Astrocyte (in vitro differentiated cells and primary cell): ENCODE results near the gene ARHGEF10L. TPM values are rescaled to one million over a fixed set of nuclear protein-coding genes. Genes with fewer than 3 reads are reported as not detected.

Source experiments
- DNase-seq: peaks from one replicate; pipeline ENCODE4 v3.0.0-alpha.2; 2010; ENCODE audit warnings: low read depth
- FAIRE-seq: peaks from 2 replicates; lab custom pipeline; 2011; peaks lifted over from hg19 to GRCh38; lab: Jason Lieb, UNC
- H2AFZ ChIP-seq: 2 replicates; pipeline ENCODE4 v1.6.0; 2012; ENCODE audit warnings: low read depth, low read length, inconsistent platforms
- H3K27ac ChIP-seq: 2 replicates; pipeline ENCODE4 v1.5.1; 2011; ENCODE audit warnings: low read depth, low read length, inconsistent platforms
- H3K27me3 ChIP-seq: 2 replicates; pipeline ENCODE4 v1.6.0; 2011; ENCODE audit warnings: low read length, inconsistent platforms; ENCODE audit not compliant: insufficient read depth
- H3K36me3 ChIP-seq: 2 replicates; pipeline ENCODE4 v1.5.1; 2011; ENCODE audit warnings: low read length, inconsistent platforms; ENCODE audit not compliant: insufficient read depth
- H3K4me1 ChIP-seq: 2 replicates; pipeline ENCODE4 v1.5.1; 2011; ENCODE audit warnings: low read length, inconsistent platforms; ENCODE audit not compliant: insufficient read depth
- H3K4me2 ChIP-seq: 2 replicates; pipeline ENCODE4 v1.6.0; 2012; ENCODE audit warnings: low read length, inconsistent platforms
- H3K4me3 ChIP-seq: 2 replicates; pipeline ENCODE4 v1.5.1; 2011; ENCODE audit warnings: low read depth, mild to moderate bottlenecking, low read length, inconsistent platforms; ENCODE audit not compliant: insufficient read depth
- H3K79me2 ChIP-seq: 2 replicates; pipeline ENCODE4 v1.6.0; 2012; ENCODE audit warnings: mild to moderate bottlenecking, low read length, inconsistent platforms; ENCODE audit not compliant: insufficient read depth
- H3K9ac ChIP-seq: 2 replicates; pipeline ENCODE4 v1.6.0; 2012; ENCODE audit warnings: mild to moderate bottlenecking, low read length, inconsistent platforms
- H3K9me3 ChIP-seq: 2 replicates; pipeline ENCODE4 v1.5.1; 2012; ENCODE audit warnings: low read depth, mild to moderate bottlenecking, low read length, inconsistent platforms; ENCODE audit not compliant: insufficient read depth
- H4K20me1 ChIP-seq: 2 replicates; pipeline ENCODE4 v1.6.0; 2012; ENCODE audit warnings: low read length, inconsistent platforms; ENCODE audit not compliant: insufficient read depth
- H3K27ac Mint-ChIP-seq: one replicate; pipeline ENCODE4 v1.8.0; 2021; ENCODE audit warnings: mild to moderate bottlenecking, mixed read lengths; ENCODE audit not compliant: unreplicated experiment
- H3K27me3 Mint-ChIP-seq: one replicate; pipeline ENCODE4 v1.8.0; 2021; ENCODE audit warnings: low read depth, mixed read lengths; ENCODE audit not compliant: unreplicated experiment
- H3K36me3 Mint-ChIP-seq: one replicate; pipeline ENCODE4 v1.8.0; 2021; ENCODE audit warnings: low read depth, mixed read lengths; ENCODE audit not compliant: unreplicated experiment
- H3K4me1 Mint-ChIP-seq: one replicate; pipeline ENCODE4 v1.8.0; 2021; ENCODE audit warnings: low read depth, mixed read lengths; ENCODE audit not compliant: unreplicated experiment
- H3K4me3 Mint-ChIP-seq: one replicate; pipeline ENCODE4 v1.8.0; 2021; ENCODE audit warnings: mild to moderate bottlenecking, moderate library complexity, mixed read lengths; ENCODE audit not compliant: unreplicated experiment
- H3K9me3 Mint-ChIP-seq: one replicate; pipeline ENCODE4 v1.8.0; 2021; ENCODE audit warnings: mild to moderate bottlenecking, mixed read lengths; ENCODE audit not compliant: unreplicated experiment
- CTCF ChIP-seq: IDR thresholded peaks from 2 replicates; pipeline ENCODE4 v1.5.1; 2011; ENCODE audit warnings: low read depth, mild to moderate bottlenecking, inconsistent platforms, low read length, moderate library complexity; ENCODE audit not compliant: insufficient read depth
- EZH2 ChIP-seq: IDR thresholded peaks from 2 replicates; pipeline ENCODE4 v1.6.1; 2012; ENCODE audit warnings: mild to moderate bottlenecking, low read length, inconsistent platforms; ENCODE audit not compliant: insufficient read depth
- total RNA-seq: library from RNA; stranded (reverse); gene quantifications from 2 replicates; pipeline ENCODE4 v1.2.1, GENCODE V29; 2021

The ARHGEF10L gene
- total RNA-seq, 1 donor from 2014 or later, result 14.2 TPM

- no peak overlapping the region for H3K27ac ChIP-seq
- no peak overlapping the region for H3K4me3 ChIP-seq
- Mint-ChIP-seq H3K27me3 (peaks cover 32% of the 10 kb centered on the region), H3K9me3 (peaks cover 2% of the 10 kb centered on the region), H3K27ac (peak overlapping the region; percentile 77), H3K36me3 (no peaks in the 10 kb centered on the region), H3K4me1 (peaks cover 1% of the 10 kb centered on the region), H3K4me3 (no peak overlapping the region)
- H3K79me2 ChIP-seq, result no peaks in the 10 kb centered on the region
- H4K20me1 ChIP-seq, result no peaks in the 10 kb centered on the region
- H3K4me2 ChIP-seq, result no peak overlapping the region
- no peak for FAIRE-seq
- H3K9ac ChIP-seq, result no peak overlapping the region
- no peaks in the 10 kb centered on the region for H3K4me1 ChIP-seq
- TF ChIP-seq CTCF, result no peak
- no peak for TF ChIP-seq EZH2
- H3K27me3 ChIP-seq, result peaks cover 5% of the 10 kb centered on the region
- peak; percentile 56 for DNase-seq
- H3K9me3 ChIP-seq, result no peaks in the 10 kb centered on the region
- H3K36me3 ChIP-seq, result no peaks in the 10 kb centered on the region
- no peak overlapping the region for H2AFZ ChIP-seq
These were observed 180.4 kb downstream of the ARHGEF10L start for GRCh38 chr1:17719874-17720273.

GRCh38 chr1:17721444-17721843 is 181.9 kb downstream of the ARHGEF10L start:
- no peak for FAIRE-seq
- Histone ChIP-seq H3K79me2 (no peaks in the 10 kb centered on the region), H3K4me2 (no peak overlapping the region), H3K27me3 (peaks cover 5% of the 10 kb centered on the region), H3K9me3 (no peaks in the 10 kb centered on the region), H3K27ac (no peak overlapping the region), H4K20me1 (no peaks in the 10 kb centered on the region), H3K9ac (no peak overlapping the region), H3K4me3 (no peak overlapping the region), H3K4me1 (no peaks in the 10 kb centered on the region), H3K36me3 (no peaks in the 10 kb centered on the region), H2AFZ (no peak overlapping the region)
- H3K4me3 Mint-ChIP-seq, result no peak overlapping the region
- no peak for TF ChIP-seq EZH2
- TF ChIP-seq CTCF, result no peak
- no peak overlapping the region for H3K27ac Mint-ChIP-seq
- H3K36me3 Mint-ChIP-seq, result no peaks in the 10 kb centered on the region
- DNase-seq, result no peak
- peaks cover 2% of the 10 kb centered on the region for H3K9me3 Mint-ChIP-seq
- H3K4me1 Mint-ChIP-seq, result peaks cover 1% of the 10 kb centered on the region
- H3K27me3 Mint-ChIP-seq, result peaks cover 32% of the 10 kb centered on the region

GRCh38 chr1:17723684-17724083 is 184.2 kb downstream of the ARHGEF10L start:
- H3K36me3 Mint-ChIP-seq, result no peaks in the 10 kb centered on the region
- H3K9me3 ChIP-seq, result no peaks in the 10 kb centered on the region
- H2AFZ ChIP-seq, result no peak overlapping the region
- no peak overlapping the region for H3K4me3 Mint-ChIP-seq
- H3K27ac ChIP-seq, result no peak overlapping the region
- peak; percentile 5 for TF ChIP-seq CTCF
- TF ChIP-seq EZH2, result no peak
- no peak overlapping the region for H3K4me2 ChIP-seq
- H3K27ac Mint-ChIP-seq, result no peak overlapping the region
- H3K27me3 Mint-ChIP-seq, result peaks cover 35% of the 10 kb centered on the region
- no peak for DNase-seq
- H3K4me1 Mint-ChIP-seq, result peaks cover 1% of the 10 kb centered on the region
- FAIRE-seq, result no peak
- peaks cover 5% of the 10 kb centered on the region for H3K27me3 ChIP-seq
- no peak overlapping the region for H3K9ac ChIP-seq
- H4K20me1 ChIP-seq, result no peaks in the 10 kb centered on the region
- no peaks in the 10 kb centered on the region for H3K4me1 ChIP-seq
- H3K79me2 ChIP-seq, result no peaks in the 10 kb centered on the region
- no peaks in the 10 kb centered on the region for H3K36me3 ChIP-seq
- H3K4me3 ChIP-seq, result no peak overlapping the region
- peaks cover 2% of the 10 kb centered on the region for H3K9me3 Mint-ChIP-seq
